GM23338 (cell line): ENCODE measurements around the gene CDON. TPM values are rescaled to one million over a fixed set of nuclear protein-coding genes. Genes with fewer than 3 reads are reported as not detected.

Source experiments
- ATAC-seq: fragments of 200-7000 bp; cut with Tn5 transposase; 3 replicates; pipeline ENCODE4 v1.9.1; 2020
- DNase-seq: peaks from one replicate; pipeline ENCODE4 v3.0.0-alpha.2; 2015; ENCODE audit warnings: low spot score
- H2AFZ ChIP-seq: fragments of 200-600 bp; sonication (generic); 2 replicates; pipeline ENCODE4 v1.8.0; 2016; ENCODE audit warnings: antibody characterized with exemption, mild to moderate bottlenecking, moderate library complexity
- H3F3A ChIP-seq: fragments of 200-600 bp; sonication (generic); replicated peaks from 2 replicates; pipeline ENCODE4 v1.8.0; 2017; ENCODE audit warnings: antibody characterized with exemption, mixed run types, low read depth
- H3K27ac ChIP-seq: fragments of 200-600 bp; sonication (generic); 2 replicates; pipeline ENCODE4 v1.6.1; 2016; ENCODE audit warnings: low read depth
- H3K27me3 ChIP-seq: fragments of 200-600 bp; sonication (generic); 2 replicates; pipeline ENCODE4 v1.8.0; 2016; ENCODE audit warnings: mild to moderate bottlenecking, mixed run types, moderate library complexity; ENCODE audit not compliant: insufficient read depth
- H3K36me3 ChIP-seq: fragments of 200-600 bp; sonication (generic); 2 replicates; pipeline ENCODE4 v1.8.0; 2016; ENCODE audit warnings: mild to moderate bottlenecking; ENCODE audit not compliant: insufficient read depth
- H3K4me1 ChIP-seq: fragments of 200-600 bp; sonication (generic); 2 replicates; pipeline ENCODE4 v1.8.0; 2016; ENCODE audit warnings: mild to moderate bottlenecking, moderate library complexity; ENCODE audit not compliant: insufficient read depth
- H3K4me2 ChIP-seq: fragments of 200-600 bp; sonication (generic); 2 replicates; pipeline ENCODE4 v1.7.1; 2017; ENCODE audit warnings: mixed run types
- H3K4me3 ChIP-seq: fragments of 200-600 bp; sonication (generic); 2 replicates; pipeline ENCODE4 v1.6.1; 2016; ENCODE audit warnings: mixed run types
- H3K79me2 ChIP-seq: fragments of 200-600 bp; sonication (generic); replicated peaks from 2 replicates; pipeline ENCODE4 v1.8.0; 2017; ENCODE audit warnings: mild to moderate bottlenecking; ENCODE audit not compliant: insufficient read depth
- H3K9me2 ChIP-seq: fragments of 200-600 bp; sonication (generic); 2 replicates; pipeline ENCODE4 v1.8.0; 2017; ENCODE audit not compliant: insufficient read depth
- H4K20me1 ChIP-seq: fragments of 200-600 bp; sonication (generic); replicated peaks from 2 replicates; pipeline ENCODE4 v1.8.0; 2017; ENCODE audit warnings: mild to moderate bottlenecking; ENCODE audit not compliant: insufficient read depth
- H3K27ac Mint-ChIP-seq: 2 replicates; pipeline ENCODE4 v1.8.0; 2020; ENCODE audit warnings: inconsistent platforms, mild to moderate bottlenecking, moderate library complexity, mixed read lengths
- H3K27me3 Mint-ChIP-seq: 3 replicates; pipeline ENCODE4 v1.8.0; 2022; ENCODE audit warnings: low read depth, mild to moderate bottlenecking, moderate library complexity, mixed read lengths, inconsistent platforms; ENCODE audit not compliant: insufficient read depth, poor library complexity
- H3K36me3 Mint-ChIP-seq: 3 replicates; pipeline ENCODE4 v1.8.0; 2021; ENCODE audit warnings: low read depth, mild to moderate bottlenecking, inconsistent platforms, moderate library complexity, mixed read lengths
- H3K4me1 Mint-ChIP-seq: 3 replicates; pipeline ENCODE4 v1.8.0; 2020; ENCODE audit warnings: mild to moderate bottlenecking, inconsistent platforms, mixed read lengths
- H3K4me3 Mint-ChIP-seq: 3 replicates; pipeline ENCODE4 v1.8.0; 2021; ENCODE audit warnings: moderate library complexity, mild to moderate bottlenecking, inconsistent platforms, mixed read lengths
- H3K9me3 Mint-ChIP-seq: 3 replicates; pipeline ENCODE4 v1.8.0; 2020; ENCODE audit warnings: moderate library complexity, mild to moderate bottlenecking, inconsistent platforms, mixed read lengths
- CREB1 ChIP-seq: fragments of 250-450 bp; sonication (Bioruptor Pico); IDR thresholded peaks from 2 replicates; pipeline ENCODE4 v1.5.0; 2020; ENCODE audit warnings: low read depth, mild to moderate bottlenecking, moderate library complexity
- CTCF ChIP-seq, 2 experiments: fragments of 200-600 bp in 1 of 2; sonication (generic) in 1 of 2; conservative IDR thresholded peaks; 2 replicates each; pipeline versions ENCODE4 v1.5.1 to v1.6.1; 2016 to 2017; ENCODE audit warnings: antibody characterized with exemption in 2 of 2, low read depth in 2 of 2, mild to moderate bottlenecking in 2 of 2, moderate library complexity in 1 of 2
- ETS1 ChIP-seq: IDR thresholded peaks from 2 replicates; pipeline ENCODE4 v1.6.1; 2016; ENCODE audit warnings: antibody characterized with exemption
- EZH2 ChIP-seq: fragments of 200-600 bp; sonication (generic); IDR thresholded peaks from one replicate; pipeline ENCODE4 v1.8.0; 2017; ENCODE audit warnings: antibody characterized with exemption, mild to moderate bottlenecking, low read depth; ENCODE audit not compliant: unreplicated experiment
- EZH2phosphoT487 ChIP-seq: fragments of 200-600 bp; sonication (generic); IDR thresholded peaks from one replicate; pipeline ENCODE4 v1.8.1; 2018; ENCODE audit warnings: antibody characterized with exemption; ENCODE audit not compliant: unreplicated experiment
- JUNB ChIP-seq: IDR thresholded peaks from one replicate; pipeline ENCODE4 v1.6.1; 2016; ENCODE audit warnings: antibody characterized with exemption; ENCODE audit not compliant: unreplicated experiment
- NANOG ChIP-seq: IDR thresholded peaks from 2 replicates; pipeline ENCODE4 v1.6.1; 2016; ENCODE audit warnings: antibody characterized with exemption, borderline replicate concordance
- POLR2AphosphoS5 ChIP-seq: IDR thresholded peaks from 2 replicates; pipeline ENCODE4 v1.6.1; 2016; ENCODE audit warnings: antibody characterized with exemption, low read depth
- STAT1 ChIP-seq: IDR thresholded peaks from one replicate; pipeline ENCODE4 v1.6.1; 2016; ENCODE audit warnings: antibody characterized with exemption; ENCODE audit not compliant: unreplicated experiment
- ZNF114 ChIP-seq: fragments of 250-450 bp; sonication (Bioruptor Pico); IDR thresholded peaks from 2 replicates; pipeline ENCODE4 v1.5.0; 2020; ENCODE audit warnings: mild to moderate bottlenecking, moderate library complexity
- ZNF331 ChIP-seq: fragments of 250-450 bp; sonication (Bioruptor Pico); IDR thresholded peaks from 2 replicates; pipeline ENCODE4 v1.5.0; 2020; ENCODE audit warnings: low read depth, mild to moderate bottlenecking, moderate library complexity
- polyA plus RNA-seq: library from polyadenylated mRNA; unstranded; fragments of >200 nt; fragmentation: Nextera tagmentation; extraction: Ambion mirVana; gene quantifications from 2 replicates; pipeline ENCODE4 v1.2.1, GENCODE V29; 2016
- total RNA-seq: library from RNA; depleted of rRNA; stranded (reverse); fragments of >200 nt; shearing (Covaris generic); gene quantifications from 2 replicates; pipeline ENCODE4 v1.2.3, GENCODE V29; 2014
- TF ChIP-seq, protein P1 (sequence below): fragments of 250-450 bp; sonication (Bioruptor Pico); IDR thresholded peaks from 2 replicates; pipeline ENCODE4 v1.5.0; 2020; ENCODE audit warnings: mild to moderate bottlenecking, moderate library complexity

Gene CDON
- total and polyA plus RNA-seq, 2 experiments from 2014 or later: 4.1 to 35.5 TPM

DNA sequence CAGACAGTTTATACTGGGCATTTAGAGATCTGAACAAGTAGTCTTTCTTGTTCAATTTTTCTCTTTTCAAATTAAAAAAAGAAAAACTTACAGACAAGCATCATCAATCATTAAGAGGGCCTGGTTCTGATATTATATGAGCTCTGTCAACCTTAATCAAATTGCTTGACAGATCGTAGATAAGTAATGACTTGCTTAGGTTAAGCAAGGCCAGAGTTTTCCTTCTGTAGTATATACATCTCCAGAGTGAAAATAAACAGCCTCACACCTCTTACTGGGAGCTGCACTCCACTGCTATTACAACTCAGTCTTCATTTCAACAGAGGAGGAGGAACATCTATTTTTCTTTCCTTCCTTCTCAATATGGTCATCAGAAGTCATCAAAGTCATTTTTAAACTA lies 13.5 kb downstream of the CDON start:
- Histone ChIP-seq H3K27me3 (no peaks in the 10 kb centered on the region), H3F3A (no peaks in the 10 kb centered on the region), H3K4me3 (no peak overlapping the region), H3K79me2 (peaks cover 26% of the 10 kb centered on the region; the same call in 1 of the 2 replicates), H4K20me1 (peaks cover 3% of the 10 kb centered on the region; the same call in 1 of the 2 replicates), H3K27ac (no peak overlapping the region), H3K9me2 (no peaks in the 10 kb centered on the region), H3K4me2 (no peak overlapping the region), H3K4me1 (no peaks in the 10 kb centered on the region), H2AFZ (no peak overlapping the region), H3K36me3 (no peaks in the 10 kb centered on the region)
- no peaks in the 10 kb centered on the region for H3K27me3 Mint-ChIP-seq
- H3K4me1 Mint-ChIP-seq: peaks cover 6% of the 10 kb centered on the region; the same call in 2 of the 3 replicates
- DNase-seq (no peak), ATAC-seq (no peak)
- H3K36me3 Mint-ChIP-seq: no peaks in the 10 kb centered on the region
- TF ChIP-seq ETS1 (no peak), JUNB (no peak), POLR2AphosphoS5 (no peak), STAT1 (no peak), NANOG (no peak), EZH2 (no peak), EZH2phosphoT487 (no peak), ZNF331 (no peak)
- H3K27ac Mint-ChIP-seq: no peak overlapping the region
- H3K4me3 Mint-ChIP-seq: no peak overlapping the region
- no peaks in the 10 kb centered on the region for H3K9me3 Mint-ChIP-seq

DNA sequence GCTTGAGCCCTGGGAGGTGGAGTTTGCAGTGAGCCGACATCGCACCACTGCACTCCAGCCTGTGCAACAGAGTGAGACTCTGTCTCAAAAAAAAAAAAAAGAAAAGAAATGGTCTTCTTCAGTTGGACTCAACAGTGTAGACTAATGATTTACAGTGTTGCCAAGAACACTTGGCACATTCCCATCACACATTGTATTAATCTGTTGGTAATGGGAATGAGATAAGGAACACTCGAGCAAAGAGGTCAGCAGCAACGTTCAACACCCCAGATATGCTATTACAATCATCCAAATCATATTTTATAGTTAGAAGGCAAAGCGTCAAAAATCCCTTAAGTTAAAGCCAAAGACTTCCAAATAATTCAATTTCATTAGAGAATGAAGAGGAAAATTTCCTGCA lies 14.5 kb downstream of the CDON start:
- no peaks in the 10 kb centered on the region for H3K36me3 Mint-ChIP-seq
- no peaks in the 10 kb centered on the region for H3K9me2 ChIP-seq
- peaks cover 26% of the 10 kb centered on the region; the same call in 1 of the 2 replicates for H3K79me2 ChIP-seq
- peaks cover 6% of the 10 kb centered on the region; the same call in 2 of the 3 replicates for H3K4me1 Mint-ChIP-seq
- no peaks in the 10 kb centered on the region for H3F3A ChIP-seq
- no peaks in the 10 kb centered on the region for H3K27me3 Mint-ChIP-seq
- no peak overlapping the region for H3K27ac Mint-ChIP-seq
- H3K4me3 Mint-ChIP-seq: no peak overlapping the region
- DNase-seq: no peak
- no peaks in the 10 kb centered on the region for H3K36me3 ChIP-seq
- no peaks in the 10 kb centered on the region for H3K27me3 ChIP-seq
- no peaks in the 10 kb centered on the region for H3K4me1 ChIP-seq
- H4K20me1 ChIP-seq: peaks cover 3% of the 10 kb centered on the region; the same call in 1 of the 2 replicates
- ATAC-seq: no peak
- H3K4me3 ChIP-seq: no peak overlapping the region
- no peak overlapping the region for H3K4me2 ChIP-seq
- H3K9me3 Mint-ChIP-seq: no peaks in the 10 kb centered on the region
- H3K27ac ChIP-seq: no peak overlapping the region
- H2AFZ ChIP-seq: no peak overlapping the region
- TF ChIP-seq EZH2phosphoT487 (no peak), STAT1 (no peak), POLR2AphosphoS5 (no peak), CTCF (conservative IDR thresholded peaks at IDR 0.05; ENCODE audit: low read depth in 2 of 2) (no peak), NANOG (no peak), ZNF331 (no peak), ZNF114 (CRISPR knock-in tag) (no peak), CREB1 (CRISPR knock-in tag) (no peak), JUNB (no peak)
- TF ChIP-seq, protein P1, sequence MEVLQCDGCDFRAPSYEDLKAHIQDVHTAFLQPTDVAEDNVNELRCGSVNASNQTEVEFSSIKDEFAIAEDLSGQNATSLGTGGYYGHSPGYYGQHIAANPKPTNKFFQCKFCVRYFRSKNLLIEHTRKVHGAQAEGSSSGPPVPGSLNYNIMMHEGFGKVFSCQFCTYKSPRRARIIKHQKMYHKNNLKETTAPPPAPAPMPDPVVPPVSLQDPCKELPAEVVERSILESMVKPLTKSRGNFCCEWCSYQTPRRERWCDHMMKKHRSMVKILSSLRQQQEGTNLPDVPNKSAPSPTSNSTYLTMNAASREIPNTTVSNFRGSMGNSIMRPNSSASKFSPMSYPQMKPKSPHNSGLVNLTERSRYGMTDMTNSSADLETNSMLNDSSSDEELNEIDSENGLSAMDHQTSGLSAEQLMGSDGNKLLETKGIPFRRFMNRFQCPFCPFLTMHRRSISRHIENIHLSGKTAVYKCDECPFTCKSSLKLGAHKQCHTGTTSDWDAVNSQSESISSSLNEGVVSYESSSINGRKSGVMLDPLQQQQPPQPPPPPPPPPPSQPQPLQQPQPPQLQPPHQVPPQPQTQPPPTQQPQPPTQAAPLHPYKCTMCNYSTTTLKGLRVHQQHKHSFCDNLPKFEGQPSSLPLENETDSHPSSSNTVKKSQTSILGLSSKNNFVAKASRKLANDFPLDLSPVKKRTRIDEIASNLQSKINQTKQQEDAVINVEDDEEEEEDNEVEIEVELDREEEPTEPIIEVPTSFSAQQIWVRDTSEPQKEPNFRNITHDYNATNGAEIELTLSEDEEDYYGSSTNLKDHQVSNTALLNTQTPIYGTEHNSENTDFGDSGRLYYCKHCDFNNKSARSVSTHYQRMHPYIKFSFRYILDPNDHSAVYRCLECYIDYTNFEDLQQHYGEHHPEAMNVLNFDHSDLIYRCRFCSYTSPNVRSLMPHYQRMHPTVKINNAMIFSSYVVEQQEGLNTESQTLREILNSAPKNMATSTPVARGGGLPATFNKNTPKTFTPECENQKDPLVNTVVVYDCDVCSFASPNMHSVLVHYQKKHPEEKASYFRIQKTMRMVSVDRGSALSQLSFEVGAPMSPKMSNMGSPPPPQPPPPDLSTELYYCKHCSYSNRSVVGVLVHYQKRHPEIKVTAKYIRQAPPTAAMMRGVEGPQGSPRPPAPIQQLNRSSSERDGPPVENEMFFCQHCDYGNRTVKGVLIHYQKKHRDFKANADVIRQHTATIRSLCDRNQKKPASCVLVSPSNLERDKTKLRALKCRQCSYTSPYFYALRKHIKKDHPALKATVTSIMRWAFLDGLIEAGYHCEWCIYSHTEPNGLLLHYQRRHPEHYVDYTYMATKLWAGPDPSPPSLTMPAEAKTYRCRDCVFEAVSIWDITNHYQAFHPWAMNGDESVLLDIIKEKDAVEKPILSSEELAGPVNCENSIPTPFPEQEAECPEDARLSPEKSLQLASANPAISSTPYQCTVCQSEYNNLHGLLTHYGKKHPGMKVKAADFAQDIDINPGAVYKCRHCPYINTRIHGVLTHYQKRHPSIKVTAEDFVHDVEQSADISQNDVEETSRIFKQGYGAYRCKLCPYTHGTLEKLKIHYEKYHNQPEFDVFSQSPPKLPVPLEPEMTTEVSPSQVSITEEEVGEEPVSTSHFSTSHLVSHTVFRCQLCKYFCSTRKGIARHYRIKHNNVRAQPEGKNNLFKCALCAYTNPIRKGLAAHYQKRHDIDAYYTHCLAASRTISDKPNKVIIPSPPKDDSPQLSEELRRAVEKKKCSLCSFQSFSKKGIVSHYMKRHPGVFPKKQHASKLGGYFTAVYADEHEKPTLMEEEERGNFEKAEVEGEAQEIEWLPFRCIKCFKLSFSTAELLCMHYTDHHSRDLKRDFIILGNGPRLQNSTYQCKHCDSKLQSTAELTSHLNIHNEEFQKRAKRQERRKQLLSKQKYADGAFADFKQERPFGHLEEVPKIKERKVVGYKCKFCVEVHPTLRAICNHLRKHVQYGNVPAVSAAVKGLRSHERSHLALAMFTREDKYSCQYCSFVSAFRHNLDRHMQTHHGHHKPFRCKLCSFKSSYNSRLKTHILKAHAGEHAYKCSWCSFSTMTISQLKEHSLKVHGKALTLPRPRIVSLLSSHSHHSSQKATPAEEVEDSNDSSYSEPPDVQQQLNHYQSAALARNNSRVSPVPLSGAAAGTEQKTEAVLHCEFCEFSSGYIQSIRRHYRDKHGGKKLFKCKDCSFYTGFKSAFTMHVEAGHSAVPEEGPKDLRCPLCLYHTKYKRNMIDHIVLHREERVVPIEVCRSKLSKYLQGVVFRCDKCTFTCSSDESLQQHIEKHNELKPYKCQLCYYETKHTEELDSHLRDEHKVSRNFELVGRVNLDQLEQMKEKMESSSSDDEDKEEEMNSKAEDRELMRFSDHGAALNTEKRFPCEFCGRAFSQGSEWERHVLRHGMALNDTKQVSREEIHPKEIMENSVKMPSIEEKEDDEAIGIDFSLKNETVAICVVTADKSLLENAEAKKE (CRISPR knock-in tag): no peak
